ENCODE measurements around the gene UTS2R.

DNA sequence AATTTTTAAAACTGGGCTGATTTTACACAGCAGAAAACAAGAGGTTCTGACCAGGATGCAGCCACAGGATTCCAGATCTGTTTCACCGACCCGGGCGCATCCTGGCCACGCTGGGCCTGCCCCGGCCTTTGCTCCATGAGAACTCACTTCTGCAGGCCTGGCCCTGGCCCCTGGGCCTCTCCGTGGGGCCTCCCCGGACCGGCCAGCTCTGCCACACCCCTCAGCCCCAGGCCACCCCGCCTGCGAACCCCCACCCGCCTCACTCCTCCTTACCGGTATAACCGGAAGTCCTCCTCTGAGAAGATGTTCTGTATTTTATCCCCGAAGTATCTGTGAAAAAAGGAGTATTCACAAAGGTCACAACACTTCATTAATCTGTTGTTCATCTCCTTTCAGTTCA lies 33.5 kb downstream of the UTS2R start:
- TF ChIP-seq, protein P1, sequence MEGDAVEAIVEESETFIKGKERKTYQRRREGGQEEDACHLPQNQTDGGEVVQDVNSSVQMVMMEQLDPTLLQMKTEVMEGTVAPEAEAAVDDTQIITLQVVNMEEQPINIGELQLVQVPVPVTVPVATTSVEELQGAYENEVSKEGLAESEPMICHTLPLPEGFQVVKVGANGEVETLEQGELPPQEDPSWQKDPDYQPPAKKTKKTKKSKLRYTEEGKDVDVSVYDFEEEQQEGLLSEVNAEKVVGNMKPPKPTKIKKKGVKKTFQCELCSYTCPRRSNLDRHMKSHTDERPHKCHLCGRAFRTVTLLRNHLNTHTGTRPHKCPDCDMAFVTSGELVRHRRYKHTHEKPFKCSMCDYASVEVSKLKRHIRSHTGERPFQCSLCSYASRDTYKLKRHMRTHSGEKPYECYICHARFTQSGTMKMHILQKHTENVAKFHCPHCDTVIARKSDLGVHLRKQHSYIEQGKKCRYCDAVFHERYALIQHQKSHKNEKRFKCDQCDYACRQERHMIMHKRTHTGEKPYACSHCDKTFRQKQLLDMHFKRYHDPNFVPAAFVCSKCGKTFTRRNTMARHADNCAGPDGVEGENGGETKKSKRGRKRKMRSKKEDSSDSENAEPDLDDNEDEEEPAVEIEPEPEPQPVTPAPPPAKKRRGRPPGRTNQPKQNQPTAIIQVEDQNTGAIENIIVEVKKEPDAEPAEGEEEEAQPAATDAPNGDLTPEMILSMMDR (IDR thresholded peaks at IDR 0.05): no peak
- TF ChIP-seq EP300 (IDR thresholded peaks at IDR 0.05) (no peak), POLR2AphosphoS5 (IDR thresholded peaks at IDR 0.05) (no peak), POLR2A (IDR thresholded peaks at IDR 0.05) (no peak)

Measured in suprapubic skin (tissue), 4 donors.